HUDEP-2 (cell line): ENCODE data around the gene FRAS1.

Source experiments
- DNase-seq, 76 experiments: peaks; one replicate each; lab custom pipeline; 2025; ENCODE audit not compliant: unreplicated experiment in 76 of 76; lab: John Stamatoyannopoulos, UW

Gene FRAS1

DNA sequence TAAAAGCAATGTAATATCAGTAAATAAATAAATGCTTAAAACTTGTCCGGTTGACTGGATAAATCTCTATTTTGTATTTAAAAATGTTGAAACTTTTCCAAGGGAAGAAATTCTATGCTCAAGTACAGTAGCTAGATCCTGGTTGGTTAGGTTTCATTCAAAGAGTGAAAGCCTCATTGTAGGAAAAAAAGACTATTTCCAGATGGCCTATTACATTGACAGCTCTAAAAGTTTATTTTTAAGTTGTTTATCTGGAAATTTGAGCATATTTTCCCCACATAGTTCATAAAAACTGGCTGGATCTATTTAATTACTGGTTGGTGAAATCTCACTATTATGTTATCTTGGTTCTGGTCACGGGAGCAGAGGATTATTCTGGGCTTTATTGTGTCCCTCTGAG, 38.0 kb downstream of the FRAS1 start:
- DNase-seq, result no peak

DNA sequence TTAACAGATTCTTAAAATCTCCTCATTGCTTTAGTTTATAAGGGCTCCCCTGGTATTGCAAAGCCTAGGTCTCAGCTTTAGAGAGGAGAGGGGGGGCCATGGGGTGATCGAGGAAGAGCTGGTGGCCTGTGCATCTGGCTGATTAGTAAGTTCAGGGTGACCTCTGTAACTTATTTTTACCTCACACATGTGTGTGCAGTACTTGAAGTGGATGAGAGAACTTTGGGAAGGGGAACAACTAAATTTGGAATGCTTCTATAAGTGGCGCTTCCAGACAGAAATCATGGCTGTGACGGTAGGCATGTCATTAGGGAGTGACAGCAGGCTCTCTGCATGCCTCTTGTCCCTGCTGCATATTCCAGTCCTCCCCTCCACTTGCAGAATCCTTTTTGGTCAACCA, 41.9 kb downstream of the FRAS1 start:
- no peak for DNase-seq

- DNase-seq, result no peak
Observed at GRCh38 chr4:78100060-78100459, 42.9 kb downstream of the FRAS1 start.

- no peak for DNase-seq
Observed at GRCh38 chr4:78119698-78120097, 62.6 kb downstream of the FRAS1 start.

DNA sequence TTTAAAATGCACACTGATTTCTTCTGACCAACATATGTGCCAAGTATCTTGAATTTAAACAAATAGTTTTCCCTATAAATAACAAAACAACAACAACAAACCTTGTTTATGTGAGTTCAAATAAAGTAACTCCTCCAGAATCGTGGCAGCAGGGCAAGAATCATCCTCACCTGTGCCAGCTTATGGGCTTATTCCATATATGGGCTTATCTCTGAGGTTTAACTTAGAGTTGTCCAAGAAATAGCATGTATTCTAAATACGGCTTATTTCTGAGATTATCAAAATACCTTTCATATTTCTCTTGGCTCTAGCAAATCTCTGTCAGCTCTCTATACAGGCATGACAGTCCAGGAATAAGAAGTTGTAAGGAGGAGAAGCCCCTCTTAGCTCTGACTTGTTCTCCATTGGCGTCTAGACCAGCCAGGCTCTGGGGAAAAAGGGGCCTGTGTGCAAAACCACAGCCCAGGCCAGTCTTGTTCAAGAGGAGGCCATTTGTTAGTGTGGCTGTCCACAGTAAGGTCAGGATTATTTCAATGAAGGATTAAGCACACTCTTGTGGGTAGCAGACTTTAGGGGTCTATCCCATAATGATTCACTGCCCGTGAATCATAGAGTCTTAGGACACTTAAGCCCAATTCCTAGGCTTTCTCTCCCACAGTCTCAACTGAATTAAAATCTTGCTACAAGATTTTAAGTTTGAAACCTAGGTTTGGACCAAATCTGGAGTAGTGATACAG, 63.2 kb downstream of the FRAS1 start:
- DNase-seq, result no peak

- DNase-seq, result no peak
Observed at GRCh38 chr4:78121338-78121904, 64.3 kb downstream of the FRAS1 start.

GRCh38 chr4:78125834-78126331, 68.8 kb downstream of the FRAS1 start:
- DNase-seq, result peak in 1 of 76 experiments; percentile 1

- no peak for DNase-seq
Observed at GRCh38 chr4:78129383-78130108, 72.4 kb downstream of the FRAS1 start.

DNA sequence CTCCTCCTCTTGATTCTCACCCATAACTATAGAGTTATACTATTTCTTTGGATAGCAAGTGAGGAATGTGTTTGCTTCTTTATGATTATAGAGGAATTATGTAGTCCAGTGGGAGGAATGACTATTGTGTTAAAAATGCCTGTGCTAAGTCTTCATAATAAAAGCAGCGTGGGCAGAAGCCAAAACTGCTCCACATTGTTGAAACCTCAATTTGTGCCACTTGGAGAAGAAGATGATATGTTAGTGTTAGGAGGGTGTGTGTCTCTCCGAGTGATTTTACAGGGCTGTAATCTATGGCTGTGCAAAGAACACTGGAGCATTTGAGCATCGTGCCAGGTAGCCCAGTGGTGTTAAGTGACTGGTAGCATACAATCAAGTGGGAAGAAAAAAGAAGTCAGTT, 74.3 kb downstream of the FRAS1 start:
- no peak for DNase-seq

DNA sequence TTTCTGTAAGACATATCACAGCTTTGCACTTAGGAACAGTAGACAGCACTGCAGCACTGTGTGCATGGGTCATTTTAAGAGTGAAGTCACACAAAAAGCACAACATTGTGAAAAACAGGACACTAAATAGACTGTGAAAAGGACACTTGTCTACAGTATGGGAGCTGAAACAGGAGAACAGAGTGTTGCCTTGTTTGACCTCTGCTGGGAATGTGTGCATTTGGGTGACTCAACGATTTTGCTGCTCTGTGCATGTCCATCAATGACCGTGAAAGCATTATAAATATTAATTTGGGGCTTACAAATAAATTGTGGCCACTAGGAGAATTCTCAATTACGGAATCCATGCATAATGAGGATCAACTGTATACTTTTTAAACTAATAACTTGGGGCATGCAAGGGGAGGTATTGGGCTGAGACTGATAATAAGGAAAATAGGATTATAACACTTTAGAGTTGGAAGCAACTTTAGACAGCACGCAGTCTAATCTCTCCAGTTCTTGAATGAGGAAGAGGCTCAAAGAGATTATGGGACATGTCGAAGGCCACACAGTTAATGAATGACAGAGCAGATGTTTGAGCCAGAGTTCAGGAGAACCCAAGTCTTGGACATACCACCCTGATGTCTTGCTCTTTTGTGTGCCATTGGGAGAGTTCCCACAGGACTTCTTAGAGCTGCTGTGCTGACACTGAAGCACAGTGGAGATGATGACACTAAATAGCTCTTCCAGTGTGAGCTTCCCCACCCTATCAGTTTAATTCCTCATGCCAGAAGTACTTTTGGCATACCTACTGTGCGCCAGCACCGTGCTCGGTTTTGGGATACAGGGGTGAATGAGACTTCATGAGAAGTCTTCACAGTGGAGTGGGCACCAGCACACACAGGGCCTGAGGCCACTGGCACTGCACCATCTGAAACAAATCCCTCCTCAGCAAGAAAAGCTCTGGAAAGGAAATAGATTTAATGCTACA, 79.3 kb downstream of the FRAS1 start:
- no peak for DNase-seq

GRCh38 chr4:78137532-78137931, 80.4 kb downstream of the FRAS1 start:
- DNase-seq, result no peak

- no peak for DNase-seq
Observed at GRCh38 chr4:78138252-78138651, 81.1 kb downstream of the FRAS1 start.

DNA sequence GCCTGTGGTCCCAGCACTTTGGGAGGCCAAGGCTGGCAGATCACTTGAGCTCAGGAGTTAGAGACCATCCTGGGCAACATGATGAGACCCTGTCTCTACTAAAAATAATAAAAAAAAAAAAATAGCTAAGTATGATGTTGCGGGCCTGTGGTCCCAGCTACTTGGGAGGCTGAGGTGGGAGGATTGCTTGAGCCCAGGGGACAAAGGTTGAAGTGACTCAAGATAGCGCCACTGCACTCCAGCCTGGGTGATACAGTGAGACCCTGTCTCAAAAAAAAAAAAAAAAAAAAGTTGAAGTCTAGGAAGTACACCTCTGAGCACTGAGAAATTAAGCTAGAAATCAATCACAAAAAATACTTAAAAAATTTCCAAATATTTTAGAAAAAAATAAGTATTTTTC, 86.5 kb downstream of the FRAS1 start:
- DNase-seq, result no peak

DNA sequence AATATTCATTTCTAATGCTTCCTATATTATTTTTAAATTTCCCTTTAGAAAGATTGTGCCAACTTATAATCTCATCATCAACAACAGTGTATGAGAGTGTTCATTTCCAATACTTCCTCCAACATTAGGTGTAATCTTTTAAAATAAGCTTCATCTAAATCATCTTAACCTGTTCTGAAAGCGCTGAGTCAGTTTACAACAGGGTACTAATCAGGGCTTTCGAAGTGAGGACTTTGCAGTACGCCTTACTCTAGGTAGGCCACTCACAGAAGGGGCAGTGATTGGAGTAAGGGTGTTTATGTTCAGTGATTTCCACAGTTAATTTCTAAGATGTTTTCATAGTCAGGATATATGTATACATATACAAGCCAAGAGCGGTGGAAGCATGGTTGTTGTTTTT, 87.9 kb downstream of the FRAS1 start:
- no peak for DNase-seq

- no peak for DNase-seq
Observed at GRCh38 chr4:78145622-78146021, 88.5 kb downstream of the FRAS1 start.

DNA sequence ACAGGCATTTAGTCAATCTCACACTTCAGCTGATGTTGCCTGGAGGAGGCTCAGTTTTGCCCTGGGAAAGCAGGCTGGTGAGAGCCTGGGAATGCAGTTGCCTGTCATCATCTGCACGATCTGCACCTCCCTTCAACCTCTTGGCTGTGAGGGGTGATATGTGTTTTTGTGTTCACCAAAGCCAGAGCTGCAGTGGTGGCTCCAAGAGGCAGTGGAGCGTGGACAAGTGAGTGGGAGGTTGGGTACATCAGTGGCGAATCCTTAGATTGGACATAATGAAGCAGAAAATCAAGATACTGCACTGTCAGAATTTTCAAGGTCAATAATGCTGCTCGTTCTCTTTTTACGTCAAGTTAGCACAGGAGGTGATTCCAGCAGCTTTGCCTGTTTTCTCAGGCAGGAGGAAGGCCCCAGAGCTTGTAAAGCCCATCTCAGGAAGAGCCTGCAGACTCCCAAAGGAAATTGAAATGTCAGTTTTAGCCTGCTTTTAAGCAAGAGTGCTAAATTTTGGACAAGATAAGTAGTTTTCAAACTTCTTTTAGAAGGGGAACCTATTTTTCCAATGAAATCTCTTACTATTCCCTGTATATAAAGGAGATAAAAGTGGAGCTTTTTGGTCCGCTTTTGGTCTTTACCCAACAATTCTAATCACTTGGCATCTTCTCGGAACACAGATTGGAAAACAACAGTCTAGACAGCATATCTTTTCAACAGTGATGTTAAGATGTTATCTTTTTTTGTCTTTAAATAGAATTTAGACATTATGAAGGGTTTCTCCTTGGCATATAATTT, 92.8 kb downstream of the FRAS1 start:
- DNase-seq, result no peak

DNA sequence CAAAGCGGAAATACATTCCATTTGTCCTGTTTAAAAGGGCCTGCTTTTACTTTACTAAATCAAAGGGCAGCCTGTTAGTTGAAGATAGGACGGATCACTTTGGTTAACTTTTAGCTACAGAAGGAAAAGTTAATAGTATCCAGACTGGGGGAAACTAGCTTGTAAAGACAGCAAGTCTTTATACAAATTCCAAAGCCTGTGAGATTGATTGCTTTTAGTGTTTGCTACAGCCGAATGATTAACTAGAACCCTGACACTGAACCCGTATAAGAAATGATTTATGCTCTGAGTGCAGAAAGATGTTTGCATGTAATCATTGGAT, 93.4 kb downstream of the FRAS1 start:
- no peak for DNase-seq

DNA sequence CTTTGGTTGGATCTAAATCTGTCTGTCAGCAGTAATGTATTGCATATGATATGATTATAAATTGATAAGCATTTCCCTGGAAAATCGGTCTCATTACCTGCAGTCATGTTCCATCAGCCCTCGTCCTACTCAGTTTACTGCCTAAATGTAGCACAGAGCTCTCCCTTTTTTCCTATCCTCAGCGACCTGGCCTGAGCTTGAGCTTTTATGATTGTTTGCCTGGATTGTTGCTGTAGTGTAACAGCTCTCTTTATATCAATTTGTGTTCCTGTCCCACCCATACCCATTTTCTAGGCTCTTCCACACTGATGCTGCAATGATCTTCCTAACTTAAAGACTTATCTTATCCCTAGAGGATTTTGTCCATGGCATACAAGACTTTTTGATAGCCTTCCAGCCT, 95.7 kb downstream of the FRAS1 start:
- DNase-seq, result no peak

- no peak for DNase-seq
Observed at GRCh38 chr4:78154972-78155590, 98.0 kb downstream of the FRAS1 start.
